Panc1 (cell line): ENCODE data around the gene CAPZA2.
"Not testable (repeated sequence)": the region's sequence is repeated elsewhere in the genome, so short reads cannot be mapped to it uniquely, and the experiment has no call there.

ENCODE experiments used
- POLR2AphosphoS5 ChIP-seq: IDR thresholded peaks from 2 replicates; pipeline ENCODE4 v1.6.1; 2012; ENCODE audit warnings: mild to moderate bottlenecking, low read depth, low read length, moderate library complexity
- TCF7L2 ChIP-seq: IDR thresholded peaks from 2 replicates; pipeline ENCODE4 v1.6.1; 2011; ENCODE audit warnings: mild to moderate bottlenecking, low read depth, low read length, inconsistent platforms
- TF ChIP-seq, protein P1 (sequence below): fragments of 450-650 bp; IDR thresholded peaks from 2 replicates; pipeline ENCODE4 v1.5.1; 2017; ENCODE audit warnings: mild to moderate bottlenecking

DNA sequence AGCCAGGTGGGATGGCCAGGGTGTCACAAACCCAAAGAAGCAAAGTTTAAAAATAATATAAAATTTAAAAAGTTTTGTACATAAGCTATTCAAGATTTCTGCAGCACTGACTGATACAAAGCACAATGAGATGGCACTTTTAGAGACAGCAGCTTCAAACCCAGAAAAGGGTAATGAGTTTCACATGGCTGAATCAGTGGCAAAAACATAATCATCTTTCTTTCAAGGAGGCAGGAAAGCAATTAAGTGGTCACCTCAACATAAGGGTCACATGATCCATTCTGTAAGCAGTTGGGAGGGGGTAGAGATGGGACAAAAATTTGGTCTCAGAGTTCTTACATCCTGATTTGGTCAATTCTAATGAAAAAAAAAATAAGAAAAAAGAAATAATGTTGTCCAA is 108.8 kb downstream of the CAPZA2 start:
- TF ChIP-seq, protein P1, sequence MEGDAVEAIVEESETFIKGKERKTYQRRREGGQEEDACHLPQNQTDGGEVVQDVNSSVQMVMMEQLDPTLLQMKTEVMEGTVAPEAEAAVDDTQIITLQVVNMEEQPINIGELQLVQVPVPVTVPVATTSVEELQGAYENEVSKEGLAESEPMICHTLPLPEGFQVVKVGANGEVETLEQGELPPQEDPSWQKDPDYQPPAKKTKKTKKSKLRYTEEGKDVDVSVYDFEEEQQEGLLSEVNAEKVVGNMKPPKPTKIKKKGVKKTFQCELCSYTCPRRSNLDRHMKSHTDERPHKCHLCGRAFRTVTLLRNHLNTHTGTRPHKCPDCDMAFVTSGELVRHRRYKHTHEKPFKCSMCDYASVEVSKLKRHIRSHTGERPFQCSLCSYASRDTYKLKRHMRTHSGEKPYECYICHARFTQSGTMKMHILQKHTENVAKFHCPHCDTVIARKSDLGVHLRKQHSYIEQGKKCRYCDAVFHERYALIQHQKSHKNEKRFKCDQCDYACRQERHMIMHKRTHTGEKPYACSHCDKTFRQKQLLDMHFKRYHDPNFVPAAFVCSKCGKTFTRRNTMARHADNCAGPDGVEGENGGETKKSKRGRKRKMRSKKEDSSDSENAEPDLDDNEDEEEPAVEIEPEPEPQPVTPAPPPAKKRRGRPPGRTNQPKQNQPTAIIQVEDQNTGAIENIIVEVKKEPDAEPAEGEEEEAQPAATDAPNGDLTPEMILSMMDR: not testable (repeated sequence)
- TF ChIP-seq POLR2AphosphoS5, TCF7L2: not testable (repeated sequence)
